Measurements from ENCODE around the gene PLIN4.
"Not testable (repeated sequence)": the region's sequence is repeated elsewhere in the genome, so short reads cannot be mapped to it uniquely, and the experiment has no call there.

PLIN4 gene

DNA sequence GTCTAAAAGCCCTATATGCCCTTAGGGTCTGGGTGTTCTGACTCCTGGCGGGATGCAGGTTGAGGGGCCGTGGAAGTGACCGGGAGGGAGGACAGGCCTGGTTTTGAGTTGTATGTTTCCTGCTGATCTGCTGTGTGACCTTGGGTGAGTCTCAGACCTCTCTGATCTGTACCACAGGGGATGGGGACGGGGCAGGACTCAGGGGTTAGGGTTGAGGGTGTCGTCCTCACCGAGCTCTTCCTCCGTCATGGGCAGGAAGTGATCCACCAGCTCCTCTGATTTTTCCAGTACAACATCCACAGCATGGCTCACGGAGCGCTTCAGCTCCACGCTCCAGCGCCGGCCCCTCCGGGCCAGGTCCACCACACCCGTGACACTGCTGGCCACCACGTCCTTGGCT lies 10.6 kb upstream of the PLIN4 start:
- Histone ChIP-seq H3K79me1 (ENCODE audit: low read depth, low read length) (peaks cover 3% of the 10 kb centered on the region), H4K8ac (ENCODE audit: low read depth, low read length) (no peak overlapping the region), H2BK5ac (ENCODE audit: low read length) (no peak overlapping the region), H4K91ac (ENCODE audit: low read depth, low read length, poor library complexity) (no peak overlapping the region), H3K14ac (ENCODE audit: low read length) (no peak overlapping the region), H3K36me3 (replicated peaks in 1 of 2; ENCODE audit: control insufficient read depth in 2 of 2, insufficient read depth in 2 of 2, low read length in 2 of 2) (no peaks in the 10 kb centered on the region), H2BK120ac (ENCODE audit: low read depth, low read length) (no peak overlapping the region), H3K4ac (ENCODE audit: low read length) (no peak overlapping the region), H2BK12ac (ENCODE audit: low read length) (no peak overlapping the region), H2AK5ac (ENCODE audit: low read depth, low read length) (no peak overlapping the region), H3K9me3 (replicated peaks in 1 of 2; ENCODE audit: control insufficient read depth in 2 of 2, insufficient read depth in 1 of 2, low read depth in 1 of 2, low read length in 2 of 2) (no peaks in the 10 kb centered on the region), H3K9ac (ENCODE audit: low read depth, low read length, poor library complexity) (no peak overlapping the region), H3K4me2 (ENCODE audit: insufficient read depth, low read length, poor library complexity, severe bottlenecking) (no peak overlapping the region), H2BK15ac (ENCODE audit: low read length) (no peak overlapping the region), H3K18ac (ENCODE audit: low read length) (no peak overlapping the region), H3K4me1 (ENCODE audit: control insufficient read depth in 2 of 2, insufficient read depth in 1 of 2, low read depth in 1 of 2, low read length in 2 of 2) (no peaks in the 10 kb centered on the region), H2AFZ (ENCODE audit: low read length) (no peak overlapping the region), H3K4me3 (ENCODE audit: low read length in 2 of 2) (no peak overlapping the region), H3K27me3 (ENCODE audit: control insufficient read depth in 3 of 3, insufficient read depth in 3 of 3, low read depth in 1 of 3, low read length in 3 of 3) (peaks cover 0 to 9% (median 0%) of the 10 kb centered on the region in 3 experiments), H3K27ac (replicated peaks; ENCODE audit: low read length) (no peak overlapping the region), H3K23ac (ENCODE audit: low read depth, low read length, poor library complexity) (no peak overlapping the region)
- no CpG with 5 or more reads among the region's 15 CpGs for WGBS, 2 donors (ENCODE audit: extremely low coverage in 2 of 2, insufficient read length in 2 of 2, insufficient replicate concordance in 1 of 2)
- no peak for DNase-seq (ENCODE audit: low spot score)

DNA sequence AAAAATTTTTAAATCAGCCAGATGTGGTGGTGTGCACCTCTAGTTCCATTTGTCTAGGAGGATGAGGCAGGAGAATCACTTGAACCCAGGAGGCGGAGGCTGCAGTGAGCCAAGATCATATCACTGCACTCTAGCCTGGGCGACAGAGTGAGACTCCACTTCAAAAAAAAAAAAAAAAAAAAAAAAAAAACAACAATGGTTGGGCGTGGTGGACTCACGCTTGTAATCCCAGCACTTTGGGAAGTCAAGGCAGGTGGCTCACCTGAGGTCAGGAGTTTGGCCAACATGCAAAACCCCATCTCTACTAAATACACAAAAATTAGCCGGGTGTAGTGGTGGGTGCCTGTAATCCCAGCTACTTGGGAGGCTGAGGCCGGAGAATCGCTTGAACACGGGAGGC lies 9.1 kb upstream of the PLIN4 start:
- H3K27ac ChIP-seq (replicated peaks; ENCODE audit: low read length); H3K9me3 ChIP-seq (replicated peaks in 1 of 2; ENCODE audit: control insufficient read depth in 2 of 2, insufficient read depth in 1 of 2, low read depth in 1 of 2, low read length in 2 of 2): not testable (repeated sequence)

DNA sequence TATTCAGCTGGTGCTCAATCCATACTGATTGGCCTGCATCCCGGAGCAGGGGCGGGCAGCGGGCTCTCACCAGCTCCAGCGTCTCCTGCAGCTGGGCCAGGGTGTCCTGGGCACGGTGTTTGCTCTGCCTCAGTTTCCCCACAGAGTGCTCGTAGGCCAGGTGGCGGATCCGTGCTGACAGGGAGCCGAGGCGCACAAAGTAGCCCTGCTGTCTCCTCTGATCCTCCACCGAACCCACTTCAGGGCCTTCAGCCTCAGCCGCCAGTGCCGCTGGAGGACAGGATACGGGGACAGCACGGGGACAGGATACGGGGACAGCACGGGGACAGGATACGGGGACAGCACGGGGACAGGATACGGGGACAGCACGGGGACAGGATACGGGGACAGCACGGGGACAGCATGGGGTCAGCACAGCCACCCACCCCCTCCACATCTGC lies 7.3 kb upstream of the PLIN4 start:
- H2AFZ ChIP-seq (ENCODE audit: low read length) = no peak overlapping the region
- no CpG with 5 or more reads among the region's 23 CpGs for WGBS, 2 donors (ENCODE audit: extremely low coverage in 2 of 2, insufficient read length in 2 of 2, insufficient replicate concordance in 1 of 2)
- H4K8ac ChIP-seq (ENCODE audit: low read depth, low read length) = no peak overlapping the region
- peaks cover 0 to 10% (median 0%) of the 10 kb centered on the region in 3 experiments for H3K27me3 ChIP-seq (ENCODE audit: control insufficient read depth in 3 of 3, insufficient read depth in 3 of 3, low read depth in 1 of 3, low read length in 3 of 3)
- no peak overlapping the region for H3K4me3 ChIP-seq (ENCODE audit: low read length in 2 of 2)
- peak overlapping the region; percentile 26 for H2BK12ac ChIP-seq (ENCODE audit: low read length)
- no peak for DNase-seq (ENCODE audit: low spot score)
- no peaks in the 10 kb centered on the region for H3K79me1 ChIP-seq (ENCODE audit: low read depth, low read length)
- no peak overlapping the region for H3K14ac ChIP-seq (ENCODE audit: low read length)
- H3K9ac ChIP-seq (ENCODE audit: low read depth, low read length, poor library complexity) = no peak overlapping the region
- H2BK120ac ChIP-seq (ENCODE audit: low read depth, low read length) = no peak overlapping the region
- H2BK5ac ChIP-seq (ENCODE audit: low read length) = no peak overlapping the region
- H3K4me2 ChIP-seq (ENCODE audit: insufficient read depth, low read length, poor library complexity, severe bottlenecking) = no peak overlapping the region
- H3K4me1 ChIP-seq (ENCODE audit: control insufficient read depth in 2 of 2, insufficient read depth in 1 of 2, low read depth in 1 of 2, low read length in 2 of 2) = no peaks in the 10 kb centered on the region
- H2BK15ac ChIP-seq (ENCODE audit: low read length) = no peak overlapping the region
- H2AK5ac ChIP-seq (ENCODE audit: low read depth, low read length) = peak overlapping the region; percentile 76
- H4K91ac ChIP-seq (ENCODE audit: low read depth, low read length, poor library complexity) = no peak overlapping the region
- peak overlapping the region; percentile 31 for H3K23ac ChIP-seq (ENCODE audit: low read depth, low read length, poor library complexity)
- H3K27ac ChIP-seq (replicated peaks; ENCODE audit: low read length) = no peak overlapping the region
- no peaks in the 10 kb centered on the region for H3K9me3 ChIP-seq (replicated peaks in 1 of 2; ENCODE audit: control insufficient read depth in 2 of 2, insufficient read depth in 1 of 2, low read depth in 1 of 2, low read length in 2 of 2)
- peak overlapping the region; percentile 41 for H3K18ac ChIP-seq (ENCODE audit: low read length)
- no peaks in the 10 kb centered on the region for H3K36me3 ChIP-seq (replicated peaks in 1 of 2; ENCODE audit: control insufficient read depth in 2 of 2, insufficient read depth in 2 of 2, low read length in 2 of 2)
- peak overlapping the region; percentile 37 for H3K4ac ChIP-seq (ENCODE audit: low read length)

More for the DNA sequence above, 9.1 kb upstream of the PLIN4 start:
- H2BK120ac ChIP-seq (ENCODE audit: low read depth, low read length); H3K4me1 ChIP-seq (ENCODE audit: control insufficient read depth in 2 of 2, insufficient read depth in 1 of 2, low read depth in 1 of 2, low read length in 2 of 2); H3K36me3 ChIP-seq (replicated peaks in 1 of 2; ENCODE audit: control insufficient read depth in 2 of 2, insufficient read depth in 2 of 2, low read length in 2 of 2); H3K4me3 ChIP-seq (ENCODE audit: low read length in 2 of 2); H3K4ac ChIP-seq (ENCODE audit: low read length); H4K91ac ChIP-seq (ENCODE audit: low read depth, low read length, poor library complexity); H3K79me1 ChIP-seq (ENCODE audit: low read depth, low read length); H3K9ac ChIP-seq (ENCODE audit: low read depth, low read length, poor library complexity); H3K14ac ChIP-seq (ENCODE audit: low read length); H3K18ac ChIP-seq (ENCODE audit: low read length); H2AK5ac ChIP-seq (ENCODE audit: low read depth, low read length); H3K4me2 ChIP-seq (ENCODE audit: insufficient read depth, low read length, poor library complexity, severe bottlenecking); H2AFZ ChIP-seq (ENCODE audit: low read length); H2BK12ac ChIP-seq (ENCODE audit: low read length); H3K23ac ChIP-seq (ENCODE audit: low read depth, low read length, poor library complexity); H2BK15ac ChIP-seq (ENCODE audit: low read length); H3K27me3 ChIP-seq (ENCODE audit: control insufficient read depth in 3 of 3, insufficient read depth in 3 of 3, low read depth in 1 of 3, low read length in 3 of 3); H4K8ac ChIP-seq (ENCODE audit: low read depth, low read length); H2BK5ac ChIP-seq (ENCODE audit: low read length); DNase-seq (ENCODE audit: low spot score): not testable (repeated sequence)
- WGBS, 2 donors (ENCODE audit: extremely low coverage in 2 of 2, insufficient read length in 2 of 2, insufficient replicate concordance in 1 of 2) = no CpG with 5 or more reads among the region's 8 CpGs

GRCh38 chr19:4524808-4525562 lies 6.7 kb upstream of the PLIN4 start:
- H3K27me3 ChIP-seq (ENCODE audit: control insufficient read depth in 3 of 3, insufficient read depth in 3 of 3, low read depth in 1 of 3, low read length in 3 of 3) = peaks cover 0 to 5% (median 0%) of the 10 kb centered on the region in 3 experiments
- H3K36me3 ChIP-seq (replicated peaks in 1 of 2; ENCODE audit: control insufficient read depth in 2 of 2, insufficient read depth in 2 of 2, low read length in 2 of 2) = no peaks in the 10 kb centered on the region
- H3K23ac ChIP-seq (ENCODE audit: low read depth, low read length, poor library complexity) = no peak overlapping the region
- no peak overlapping the region for H4K8ac ChIP-seq (ENCODE audit: low read depth, low read length)
- no peak overlapping the region for H3K14ac ChIP-seq (ENCODE audit: low read length)
- no peaks in the 10 kb centered on the region for H3K4me1 ChIP-seq (ENCODE audit: control insufficient read depth in 2 of 2, insufficient read depth in 1 of 2, low read depth in 1 of 2, low read length in 2 of 2)
- H3K4ac ChIP-seq (ENCODE audit: low read length) = no peak overlapping the region
- no peak overlapping the region for H3K4me3 ChIP-seq (ENCODE audit: low read length in 2 of 2)
- H3K27ac ChIP-seq (replicated peaks; ENCODE audit: low read length) = no peak overlapping the region
- no CpG with 5 or more reads among the region's 23 CpGs for WGBS, 2 donors (ENCODE audit: extremely low coverage in 2 of 2, insufficient read length in 2 of 2, insufficient replicate concordance in 1 of 2)
- peak overlapping the region; percentile 26 for H2BK12ac ChIP-seq (ENCODE audit: low read length)
- H3K79me1 ChIP-seq (ENCODE audit: low read depth, low read length) = no peaks in the 10 kb centered on the region
- H3K4me2 ChIP-seq (ENCODE audit: insufficient read depth, low read length, poor library complexity, severe bottlenecking) = no peak overlapping the region
- H2BK120ac ChIP-seq (ENCODE audit: low read depth, low read length) = no peak overlapping the region
- H2AFZ ChIP-seq (ENCODE audit: low read length) = no peak overlapping the region
- H2BK5ac ChIP-seq (ENCODE audit: low read length) = no peak overlapping the region
- no peaks in the 10 kb centered on the region for H3K9me3 ChIP-seq (replicated peaks in 1 of 2; ENCODE audit: control insufficient read depth in 2 of 2, insufficient read depth in 1 of 2, low read depth in 1 of 2, low read length in 2 of 2)
- H3K18ac ChIP-seq (ENCODE audit: low read length) = no peak overlapping the region
- DNase-seq (ENCODE audit: low spot score) = no peak
- no peak overlapping the region for H3K9ac ChIP-seq (ENCODE audit: low read depth, low read length, poor library complexity)
- no peak overlapping the region for H4K91ac ChIP-seq (ENCODE audit: low read depth, low read length, poor library complexity)
- peak overlapping the region; percentile 76 for H2AK5ac ChIP-seq (ENCODE audit: low read depth, low read length)
- no peak overlapping the region for H2BK15ac ChIP-seq (ENCODE audit: low read length)

All from neuronal stem cell (in vitro differentiated cells).